ENCODE results near the gene TFAP2E. TPM values are rescaled to one million over a fixed set of nuclear protein-coding genes. Genes with fewer than 3 reads are reported as not detected.
"Not testable (repeated sequence)": the region's sequence is repeated elsewhere in the genome, so short reads cannot be mapped to it uniquely, and the experiment has no call there.

Gene TFAP2E
- total RNA-seq, 5 donors from 2014 or later (not counting 1 experiment from before 2014, with no cell fraction given) = 2.8 to 4.6 (median 3.1) TPM

- Mint-ChIP-seq H3K4me3 (peak overlapping the region; percentile 13 to 94 (median 47)), H3K36me3 (peaks cover 4% of the 10 kb centered on the region), H3K27ac (peak overlapping the region in 1 of 2 donors; percentile 0), H3K4me1 (peaks cover 24 to 31% (median 28%) of the 10 kb centered on the region in 3 donors), H3K9me3 (no peaks in the 10 kb centered on the region), H3K27me3 (no peaks in the 10 kb centered on the region)
- H3K36me3 ChIP-seq (ENCODE audit: control insufficient read depth in 2 of 2, extremely low read depth in 1 of 2, insufficient read depth in 1 of 2, low read length in 1 of 2) = no peaks in the 10 kb centered on the region
- 94% methylated on average over 5 of the region's 5 CpGs for WGBS (ENCODE audit: insufficient coverage)
- peaks cover 9 to 40% of the 10 kb centered on the region in 2 experiments for H3K4me1 ChIP-seq (ENCODE audit: control insufficient read depth in 1 of 2, extremely low read depth in 1 of 2, insufficient read depth in 2 of 2, low read length in 2 of 2)
- ATAC-seq (replicated peaks in 1 of 4) = no peak
- DNase-seq = no peak
- ChIA-PET POLR2A (no interaction called here), CTCF (no interaction called here)
- H3K27me3 ChIP-seq (replicated peaks in 1 of 2; ENCODE audit: control insufficient read depth in 2 of 2, extremely low read depth in 1 of 2, insufficient read depth in 2 of 2, low read length in 1 of 2) = peaks cover 0 to 6% of the 10 kb centered on the region in 2 experiments
- H3K27ac ChIP-seq (ENCODE audit: low read length) = no peak overlapping the region
- no peaks in the 10 kb centered on the region for H3K9me3 ChIP-seq
- H3K4me3 ChIP-seq (ENCODE audit: control insufficient read depth in 1 of 2, extremely low read depth in 1 of 2, low read length in 1 of 2) = no peak overlapping the region
Measured at GRCh38 chr1:35575416-35575958, 2.4 kb downstream of the TFAP2E start.

GRCh38 chr1:35576061-35576765 lies 3.1 kb downstream of the TFAP2E start:
- H3K9me3 Mint-ChIP-seq = no peaks in the 10 kb centered on the region
- peak overlapping the region; percentile 49 to 64 for H3K27ac Mint-ChIP-seq
- Histone ChIP-seq H3K9me3 (no peaks in the 10 kb centered on the region), H3K36me3 (ENCODE audit: control insufficient read depth in 2 of 2, extremely low read depth in 1 of 2, insufficient read depth in 1 of 2, low read length in 1 of 2) (no peaks in the 10 kb centered on the region), H3K4me1 (ENCODE audit: control insufficient read depth in 1 of 2, extremely low read depth in 1 of 2, insufficient read depth in 2 of 2, low read length in 2 of 2) (peaks cover 9 to 40% of the 10 kb centered on the region in 2 experiments), H3K27ac (ENCODE audit: low read length) (no peak overlapping the region), H3K27me3 (replicated peaks in 1 of 2; ENCODE audit: control insufficient read depth in 2 of 2, extremely low read depth in 1 of 2, insufficient read depth in 2 of 2, low read length in 1 of 2) (peaks cover 0 to 6% of the 10 kb centered on the region in 2 experiments), H3K4me3 (ENCODE audit: control insufficient read depth in 1 of 2, extremely low read depth in 1 of 2, low read length in 1 of 2) (peak overlapping the region; percentile 14 to 25)
- peak overlapping the region; percentile 78 to 94 (median 78) for H3K4me3 Mint-ChIP-seq
- ChIA-PET POLR2A (no interaction called here), CTCF (no interaction called here)
- no peaks in the 10 kb centered on the region for H3K27me3 Mint-ChIP-seq
- no peak for ATAC-seq (replicated peaks in 1 of 4)
- H3K36me3 Mint-ChIP-seq = peaks cover 4% of the 10 kb centered on the region
- H3K4me1 Mint-ChIP-seq = peaks cover 24 to 31% (median 28%) of the 10 kb centered on the region in 3 donors
- DNase-seq = no peak
- WGBS (ENCODE audit: insufficient coverage) = 92% methylated on average over 9 of the region's 10 CpGs

GRCh38 chr1:35576766-35577070 lies 3.6 kb downstream of the TFAP2E start:
- DNase-seq; H3K27me3 ChIP-seq (replicated peaks in 1 of 2; ENCODE audit: control insufficient read depth in 2 of 2, extremely low read depth in 1 of 2, insufficient read depth in 2 of 2, low read length in 1 of 2); ATAC-seq (replicated peaks in 1 of 4); H3K9me3 ChIP-seq; H3K36me3 ChIP-seq (ENCODE audit: control insufficient read depth in 2 of 2, extremely low read depth in 1 of 2, insufficient read depth in 1 of 2, low read length in 1 of 2); POLR2A ChIA-PET; H3K27ac ChIP-seq (ENCODE audit: low read length); H3K36me3 Mint-ChIP-seq; CTCF ChIA-PET; H3K9me3 Mint-ChIP-seq; H3K27me3 Mint-ChIP-seq: not testable (repeated sequence)
- H3K4me3 Mint-ChIP-seq = peak overlapping the region; percentile 83 to 94 (median 87)
- 35% methylated on average over 37 of the region's 37 CpGs for WGBS (ENCODE audit: insufficient coverage)
- H3K27ac Mint-ChIP-seq = peak overlapping the region; percentile 49 to 64
- H3K4me3 ChIP-seq (ENCODE audit: control insufficient read depth in 1 of 2, extremely low read depth in 1 of 2, low read length in 1 of 2) = peak overlapping the region; percentile 25 to 62
- peaks cover 9 to 40% of the 10 kb centered on the region in 2 experiments for H3K4me1 ChIP-seq (ENCODE audit: control insufficient read depth in 1 of 2, extremely low read depth in 1 of 2, insufficient read depth in 2 of 2, low read length in 2 of 2)
- peaks cover 24 to 31% (median 28%) of the 10 kb centered on the region in 3 donors for H3K4me1 Mint-ChIP-seq

GRCh38 chr1:35577071-35577998 lies 4.2 kb downstream of the TFAP2E start:
- Mint-ChIP-seq H3K36me3 (peaks cover 4% of the 10 kb centered on the region), H3K4me1 (peaks cover 24 to 31% (median 28%) of the 10 kb centered on the region in 3 donors), H3K27me3 (no peaks in the 10 kb centered on the region), H3K4me3 (peak overlapping the region; percentile 83 to 94 (median 87)), H3K27ac (peak overlapping the region; percentile 71 to 87), H3K9me3 (no peaks in the 10 kb centered on the region)
- no peaks in the 10 kb centered on the region for H3K36me3 ChIP-seq (ENCODE audit: control insufficient read depth in 2 of 2, extremely low read depth in 1 of 2, insufficient read depth in 1 of 2, low read length in 1 of 2)
- ChIA-PET CTCF (interaction anchor here in 1 of 2 donors (1.0 kb wide), 1 partner anchor 8 kb away, joined by 9 read pairs; no protein-coding TSS in a partner anchor), POLR2A (interaction anchor here in 1 of 2 donors (0.7 kb wide), 1 partner anchor 82 kb away, joined by 6 read pairs; no protein-coding TSS in a partner anchor)
- peak overlapping the region; percentile 62 to 82 for H3K4me3 ChIP-seq (ENCODE audit: control insufficient read depth in 1 of 2, extremely low read depth in 1 of 2, low read length in 1 of 2)
- ATAC-seq (replicated peaks in 1 of 4) (peak; percentile 84 to 91 (median 88)), DNase-seq (peak in 34 of 35 experiments; percentile 39 to 74 (median 58))
- H3K4me1 ChIP-seq (ENCODE audit: control insufficient read depth in 1 of 2, extremely low read depth in 1 of 2, insufficient read depth in 2 of 2, low read length in 2 of 2) = peaks cover 9 to 40% of the 10 kb centered on the region in 2 experiments
- H3K27ac ChIP-seq (ENCODE audit: low read length) = no peak overlapping the region
- peaks cover 0 to 6% of the 10 kb centered on the region in 2 experiments for H3K27me3 ChIP-seq (replicated peaks in 1 of 2; ENCODE audit: control insufficient read depth in 2 of 2, extremely low read depth in 1 of 2, insufficient read depth in 2 of 2, low read length in 1 of 2)
- no peaks in the 10 kb centered on the region for H3K9me3 ChIP-seq
- 4% methylated on average over 66 of the region's 70 CpGs for WGBS (ENCODE audit: insufficient coverage)

- Mint-ChIP-seq H3K4me1 (peaks cover 15 to 21% (median 20%) of the 10 kb centered on the region in 3 donors), H3K36me3 (no peaks in the 10 kb centered on the region), H3K27ac (no peak overlapping the region), H3K4me3 (no peak overlapping the region), H3K27me3 (no peaks in the 10 kb centered on the region), H3K9me3 (no peaks in the 10 kb centered on the region)
- Histone ChIP-seq H3K9me3 (no peaks in the 10 kb centered on the region), H3K4me1 (ENCODE audit: control insufficient read depth in 1 of 2, extremely low read depth in 1 of 2, insufficient read depth in 2 of 2, low read length in 2 of 2) (peaks cover 9 to 27% of the 10 kb centered on the region in 2 experiments), H3K36me3 (ENCODE audit: control insufficient read depth in 2 of 2, extremely low read depth in 1 of 2, insufficient read depth in 1 of 2, low read length in 1 of 2) (no peaks in the 10 kb centered on the region), H3K4me3 (ENCODE audit: control insufficient read depth in 1 of 2, extremely low read depth in 1 of 2, low read length in 1 of 2) (no peak overlapping the region), H3K27ac (ENCODE audit: low read length) (no peak overlapping the region), H3K27me3 (replicated peaks in 1 of 2; ENCODE audit: control insufficient read depth in 2 of 2, extremely low read depth in 1 of 2, insufficient read depth in 2 of 2, low read length in 1 of 2) (no peaks in the 10 kb centered on the region)
- no CpG with 5 or more reads among the region's 4 CpGs for WGBS (ENCODE audit: insufficient coverage)
- ATAC-seq (replicated peaks in 1 of 4) (no peak), DNase-seq (no peak)
- ChIA-PET CTCF (no interaction called here), POLR2A (no interaction called here)
Measured at GRCh38 chr1:35580949-35581388, 7.9 kb downstream of the TFAP2E start.

- H3K4me3 ChIP-seq (ENCODE audit: control insufficient read depth in 1 of 2, extremely low read depth in 1 of 2, low read length in 1 of 2); H3K27me3 ChIP-seq (replicated peaks in 1 of 2; ENCODE audit: control insufficient read depth in 2 of 2, extremely low read depth in 1 of 2, insufficient read depth in 2 of 2, low read length in 1 of 2); DNase-seq; H3K36me3 Mint-ChIP-seq; ATAC-seq (replicated peaks in 1 of 4); H3K36me3 ChIP-seq (ENCODE audit: control insufficient read depth in 2 of 2, extremely low read depth in 1 of 2, insufficient read depth in 1 of 2, low read length in 1 of 2); H3K9me3 Mint-ChIP-seq; POLR2A ChIA-PET; H3K27ac Mint-ChIP-seq; H3K27me3 Mint-ChIP-seq; H3K27ac ChIP-seq (ENCODE audit: low read length); H3K9me3 ChIP-seq; CTCF ChIA-PET; H3K4me3 Mint-ChIP-seq: not testable (repeated sequence)
- peaks cover 9 to 15% (median 14%) of the 10 kb centered on the region in 3 donors for H3K4me1 Mint-ChIP-seq
- H3K4me1 ChIP-seq (ENCODE audit: control insufficient read depth in 1 of 2, extremely low read depth in 1 of 2, insufficient read depth in 2 of 2, low read length in 2 of 2) = peaks cover 9 to 21% of the 10 kb centered on the region in 2 experiments
- WGBS (ENCODE audit: insufficient coverage) = 92% methylated on average over 5 of the region's 9 CpGs
Measured at GRCh38 chr1:35581621-35582020, 8.5 kb downstream of the TFAP2E start.
